HG03108 (cell line): ENCODE measurements around the gene GLTPD2.

ENCODE experiments used
- ATAC-seq: cut with Tn5 transposase; IDR thresholded peaks from one replicate; pipeline ENCODE4 v1.9.1; 2021; ENCODE audit warnings: moderate library complexity; ENCODE audit not compliant: unreplicated experiment

The GLTPD2 gene

DNA sequence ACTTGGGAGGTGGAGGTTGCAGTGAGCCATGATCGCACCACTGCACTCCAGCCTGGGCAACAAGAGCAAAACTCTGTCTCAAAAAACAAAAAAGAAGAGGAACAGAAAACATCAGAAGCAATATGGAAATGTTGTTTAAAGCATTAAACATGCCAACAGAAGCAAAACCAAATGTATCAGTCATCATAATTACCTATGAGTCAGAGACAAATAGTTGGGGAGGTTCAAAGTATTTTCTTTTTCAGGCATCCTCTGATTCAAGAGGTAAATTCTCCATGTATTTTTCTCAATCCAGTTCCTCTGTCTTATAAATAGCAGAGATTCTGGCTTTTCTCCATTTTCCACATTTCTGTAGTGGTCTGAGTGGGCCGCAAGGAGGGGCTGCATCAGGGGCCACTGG lies 19.1 kb upstream of the GLTPD2 start:
- ATAC-seq: no peak

DNA sequence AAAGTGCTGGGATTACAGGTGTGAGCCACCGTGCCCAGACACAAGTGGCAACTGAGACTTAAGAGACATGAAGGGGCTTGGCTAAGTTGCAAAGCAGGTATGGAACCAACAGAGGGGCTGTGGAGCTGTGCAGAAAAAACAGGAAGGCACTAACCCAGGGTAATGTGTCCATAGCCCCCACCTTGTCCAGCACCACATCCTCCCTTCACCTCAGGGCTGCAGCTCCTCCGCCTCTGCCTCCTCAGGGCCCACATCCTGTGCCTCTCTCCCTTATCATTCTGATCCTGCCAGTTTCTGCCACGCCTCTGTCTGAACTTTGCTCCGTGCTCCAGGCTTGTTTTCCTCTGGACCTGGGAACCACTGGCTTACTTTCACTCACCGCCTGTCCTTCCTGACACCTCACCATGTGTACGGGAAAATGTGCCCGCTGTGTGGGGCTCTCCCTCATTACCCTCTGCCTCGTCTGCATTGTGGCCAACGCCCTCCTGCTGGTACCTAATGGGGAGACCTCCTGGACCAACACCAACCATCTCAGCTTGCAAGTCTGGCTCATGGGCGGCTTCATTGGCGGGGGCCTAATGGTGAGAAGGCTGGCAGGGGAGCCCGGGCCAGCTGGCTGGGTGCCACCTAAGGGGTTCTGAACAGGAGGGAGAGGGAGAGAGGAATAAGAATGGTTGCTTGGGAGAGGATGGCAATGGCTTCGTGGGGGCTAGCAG lies 17.1 kb upstream of the GLTPD2 start, which contains the start of gene TM4SF5:
TSS of gene TM4SF5 (plus strand) at position 368 of the 716 bp plus-strand sequence. CDS start at position 405, 37 bp downstream.
- ATAC-seq: no peak

DNA sequence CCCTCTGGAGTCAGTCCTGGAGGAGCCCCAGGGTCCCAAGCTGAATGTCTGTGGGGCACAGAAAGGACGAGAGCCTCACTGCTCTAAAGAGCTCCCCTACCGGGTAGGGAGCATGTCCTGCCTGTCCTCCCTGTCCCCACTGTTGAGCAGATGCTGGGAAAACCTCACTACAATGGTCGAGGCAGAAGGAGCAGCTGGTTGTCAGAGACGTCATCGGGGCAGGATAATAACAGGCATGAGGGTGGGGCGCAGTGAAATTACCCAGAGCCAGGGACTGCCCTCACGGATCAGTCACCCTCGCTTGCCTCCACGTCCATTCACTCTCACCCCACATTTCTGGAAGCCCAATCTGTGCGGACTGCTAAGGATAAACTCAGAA lies 16.5 kb upstream of the GLTPD2 start:
- ATAC-seq: no peak

DNA sequence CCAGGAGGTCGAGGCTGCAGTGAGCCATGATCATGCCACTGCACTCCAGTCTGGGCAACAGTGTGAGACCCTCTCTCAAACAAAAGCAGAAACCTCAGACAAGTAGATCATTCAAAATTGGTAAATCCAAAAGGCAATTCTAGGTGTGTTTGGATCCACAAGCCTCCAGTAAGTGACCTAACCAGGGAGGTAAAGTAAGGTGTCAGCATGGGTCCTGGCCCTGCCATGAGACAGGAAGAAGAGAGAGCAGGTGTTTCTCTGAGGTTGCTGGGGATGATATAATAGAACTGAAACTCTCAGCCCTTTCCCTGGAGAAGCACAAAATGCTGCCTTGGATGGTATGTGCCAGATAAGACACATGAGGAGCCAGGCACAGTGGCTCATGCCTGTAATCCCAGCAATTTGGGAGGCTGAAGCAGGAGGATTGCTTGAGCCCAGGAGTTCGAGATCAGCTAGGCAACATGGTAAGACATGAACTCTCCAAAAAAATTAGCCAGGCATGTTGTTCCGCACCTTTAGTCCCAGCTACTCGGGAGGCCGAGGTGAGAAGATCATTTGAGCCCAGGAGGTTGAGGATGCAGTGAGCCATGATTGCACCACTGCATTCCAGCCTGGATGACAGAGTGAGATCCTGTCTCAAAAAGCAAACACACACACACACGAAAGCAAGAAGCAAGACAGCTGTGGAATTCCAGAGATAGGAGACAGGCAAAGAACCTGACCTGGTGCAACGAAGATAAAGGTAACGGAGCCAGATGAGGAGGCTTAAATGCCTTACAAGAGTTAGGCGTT lies 10.6 kb upstream of the GLTPD2 start:
- no peak for ATAC-seq

DNA sequence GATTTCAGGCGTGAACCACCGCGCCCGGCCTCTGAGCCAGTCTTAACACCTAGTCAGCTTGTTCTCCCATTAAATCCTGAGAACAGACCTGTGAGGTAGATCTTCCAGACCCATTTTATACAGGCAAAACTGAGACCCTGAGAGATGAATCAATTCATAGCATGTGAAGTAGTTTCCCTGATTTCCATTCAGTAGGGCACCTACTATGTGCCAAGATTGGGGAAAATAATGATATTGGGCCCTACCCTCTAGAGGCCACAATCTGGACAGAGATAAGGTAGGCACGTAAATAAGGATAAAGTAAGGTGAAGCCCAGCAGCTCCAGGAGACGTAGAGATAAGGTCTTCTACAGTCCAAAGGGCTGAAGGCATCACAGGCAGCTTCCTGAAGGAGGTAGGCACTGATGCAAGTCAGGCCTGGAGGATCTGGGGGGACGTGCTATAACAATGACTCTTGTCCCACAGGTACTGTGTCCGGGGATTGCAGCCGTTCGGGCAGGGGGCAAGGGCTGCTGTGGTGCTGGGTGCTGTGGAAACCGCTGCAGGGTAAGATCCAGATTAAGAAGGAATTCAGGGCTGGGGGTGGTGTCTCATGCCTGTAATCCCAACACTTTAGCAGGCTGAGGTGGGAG lies 8.3 kb upstream of the GLTPD2 start:
- no peak for ATAC-seq

DNA sequence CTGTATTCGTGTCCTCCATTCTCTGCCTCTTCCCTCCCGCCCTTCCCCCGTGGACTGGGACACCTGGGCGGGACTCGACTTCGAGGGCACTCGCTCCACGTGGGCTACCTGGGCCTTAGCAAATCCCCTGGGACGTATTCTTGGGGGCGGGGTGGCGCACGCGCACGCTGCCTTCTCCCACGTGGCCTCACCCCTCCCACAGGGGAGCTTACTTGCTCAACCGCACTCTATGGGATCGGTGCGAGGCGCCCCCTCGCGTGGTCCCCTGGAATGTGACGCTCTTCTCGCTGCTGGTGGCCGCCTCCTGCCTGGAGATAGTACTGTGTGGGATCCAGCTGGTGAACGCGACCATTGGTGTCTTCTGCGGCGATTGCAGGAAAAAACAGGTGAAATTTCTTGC lies 6.1 kb upstream of the GLTPD2 start:
- no peak for ATAC-seq

DNA sequence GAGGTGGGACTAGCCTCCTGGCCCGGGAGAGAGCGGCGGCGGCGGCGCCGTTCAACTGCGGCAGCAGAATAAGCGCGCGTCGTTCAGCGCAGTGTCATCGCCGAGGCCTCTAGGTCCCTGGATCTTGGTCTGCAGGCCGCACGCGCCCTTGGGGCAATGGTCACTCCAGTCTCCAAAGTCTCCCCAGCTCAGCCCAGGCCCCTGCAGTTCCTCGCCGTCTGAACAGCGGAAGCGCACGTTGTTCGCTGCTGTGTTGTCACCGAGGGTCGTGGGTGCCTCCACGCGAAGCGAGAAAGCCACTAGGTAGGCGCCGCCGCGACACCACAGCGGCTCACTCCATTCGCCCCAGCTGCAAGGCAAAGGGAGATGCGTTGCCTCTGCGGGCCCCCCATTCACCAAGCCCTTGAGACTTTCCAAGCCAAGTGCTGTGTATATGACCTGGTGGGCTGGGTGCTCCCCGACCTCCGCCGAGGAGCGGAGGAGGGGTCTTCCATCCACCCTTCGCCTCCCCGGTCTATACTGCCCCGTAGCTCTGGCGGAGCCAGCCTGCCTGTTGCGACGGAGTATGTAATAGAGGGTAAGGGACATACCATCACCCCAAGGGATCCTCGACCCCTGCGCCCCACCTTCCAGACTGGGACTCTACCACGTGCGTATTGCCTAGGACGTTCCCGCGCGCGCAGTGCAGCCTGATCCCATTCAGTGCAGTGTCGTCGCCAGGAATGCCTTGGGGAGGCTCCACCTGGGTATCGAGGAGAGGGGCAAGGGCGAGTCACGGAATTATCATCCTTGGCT lies 3.3 kb upstream of the GLTPD2 start:
- no peak for ATAC-seq

DNA sequence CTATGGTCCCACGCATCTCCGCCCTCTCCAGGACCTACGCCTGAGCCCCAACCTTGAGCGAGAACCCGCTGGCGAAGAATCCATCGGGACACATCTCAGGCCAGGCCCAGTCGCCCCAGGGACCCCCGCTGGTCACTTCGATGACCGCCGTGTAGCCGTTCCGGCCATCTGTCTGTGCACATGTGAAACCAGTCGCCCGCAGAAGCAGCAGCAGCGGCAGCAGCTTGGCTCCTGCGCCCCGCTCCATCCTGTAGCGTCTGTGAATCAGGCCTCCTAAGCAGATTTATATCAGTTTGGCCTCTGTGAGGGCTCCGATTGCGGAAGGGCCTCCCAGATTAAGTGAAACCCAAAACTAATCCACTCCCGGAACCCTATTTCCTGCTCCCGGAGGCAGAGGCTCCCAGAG lies 2.7 kb upstream of the GLTPD2 start, which contains the start of gene VMO1:
TSS of gene VMO1 (minus strand) at position 259 of the 406 bp plus-strand sequence. CDS start at position 247, 12 bp downstream.
- no peak for ATAC-seq

DNA sequence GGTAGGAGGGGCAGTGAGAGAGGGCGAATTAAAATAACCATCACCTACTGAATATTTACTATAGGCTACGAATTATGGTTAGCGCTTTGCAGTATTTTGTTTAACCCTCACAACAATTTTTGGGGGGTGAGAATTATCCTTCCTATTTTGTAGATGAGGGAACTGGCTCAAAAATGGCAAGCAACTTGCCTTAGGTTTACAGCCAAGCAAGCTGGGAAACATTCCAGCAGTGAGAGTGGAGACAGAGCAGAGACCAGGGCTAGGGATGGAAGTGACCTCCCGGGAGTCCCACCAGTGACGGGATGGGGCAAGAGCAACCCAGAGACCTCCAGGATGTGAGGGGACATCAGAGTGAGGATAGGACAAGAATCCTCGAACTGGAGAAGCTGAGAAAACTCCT lies 2.2 kb upstream of the GLTPD2 start:
- ATAC-seq: no peak

DNA sequence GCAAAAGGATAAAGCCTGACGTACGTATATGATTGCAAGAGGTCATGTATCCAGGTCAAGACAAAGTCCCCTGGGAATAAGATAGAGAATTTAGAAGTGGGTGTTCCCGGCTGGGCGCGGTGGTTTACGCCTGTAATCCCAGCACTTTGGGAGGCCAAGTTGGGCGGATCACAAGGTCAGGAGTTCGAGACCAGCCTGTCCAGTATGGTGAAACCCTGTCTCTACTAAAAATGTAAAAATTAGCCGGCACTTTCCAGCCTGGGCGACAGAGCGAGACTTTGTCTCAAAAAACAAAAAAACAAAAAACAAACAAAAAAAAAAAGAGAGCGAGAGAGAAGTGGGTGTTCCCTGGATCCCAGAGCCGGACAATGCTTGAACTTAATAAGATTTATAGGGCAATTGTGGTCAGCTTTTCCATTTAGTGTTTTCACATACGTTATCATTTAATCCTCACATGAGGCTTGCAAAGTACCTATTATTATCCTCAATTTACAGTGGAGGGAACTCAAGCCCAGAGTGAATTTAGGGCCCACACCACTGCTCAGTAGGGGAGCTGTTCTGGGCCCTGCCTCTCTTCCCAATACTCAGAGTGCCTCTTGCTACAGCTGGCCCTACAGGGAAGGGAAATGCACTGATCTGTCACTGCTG lies 481 bp upstream of the GLTPD2 start:
- no peak for ATAC-seq

DNA sequence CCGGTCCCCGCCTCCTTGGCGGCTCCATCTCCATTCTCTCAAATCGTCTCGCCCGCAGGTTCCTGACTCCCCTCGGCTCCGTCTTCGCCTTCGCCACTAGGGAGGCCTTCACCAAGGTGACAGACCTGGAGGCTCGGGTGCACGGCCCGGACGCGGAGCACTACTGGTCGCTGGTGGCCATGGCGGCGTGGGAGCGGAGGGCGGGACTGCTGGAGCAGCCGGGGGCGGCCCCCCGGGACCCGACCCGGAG lies 862 bp downstream of the GLTPD2 start:
- ATAC-seq: no peak

DNA sequence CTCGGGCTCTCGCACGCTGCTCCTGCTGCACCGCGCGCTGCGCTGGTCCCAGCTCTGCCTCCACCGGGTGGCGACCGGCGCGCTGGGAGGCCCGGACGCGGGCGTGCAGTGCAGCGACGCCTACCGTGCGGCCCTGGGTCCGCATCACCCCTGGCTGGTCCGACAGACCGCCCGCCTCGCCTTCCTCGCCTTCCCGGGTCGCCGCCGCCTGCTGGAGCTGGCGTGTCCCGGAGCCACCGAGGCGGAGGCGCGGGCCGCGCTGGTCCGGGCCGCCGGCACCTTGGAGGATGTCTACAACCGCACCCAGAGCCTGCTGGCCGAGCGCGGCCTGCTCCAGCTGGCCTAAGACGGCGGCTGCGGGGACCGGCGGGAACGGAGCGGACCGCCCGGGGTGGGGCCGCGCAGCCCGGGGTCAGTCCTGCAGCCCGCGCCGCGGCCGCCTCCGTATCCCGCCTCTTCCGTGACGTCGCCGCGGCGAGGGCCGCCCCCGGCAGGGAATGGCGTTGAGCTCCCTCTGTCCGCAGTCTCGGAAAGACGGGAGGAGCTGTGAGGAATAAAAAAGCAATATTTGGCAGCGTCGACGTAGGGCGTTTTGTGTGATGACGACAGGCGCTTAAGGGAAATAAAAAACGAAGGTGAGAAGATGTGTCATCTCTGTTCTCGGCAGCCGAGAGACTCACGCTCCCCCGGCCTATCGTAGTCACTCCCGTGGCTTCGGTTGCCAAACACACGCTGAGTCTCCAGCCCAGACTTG lies 1.4 kb downstream of the GLTPD2 start:
- peak; percentile 83 for ATAC-seq

DNA sequence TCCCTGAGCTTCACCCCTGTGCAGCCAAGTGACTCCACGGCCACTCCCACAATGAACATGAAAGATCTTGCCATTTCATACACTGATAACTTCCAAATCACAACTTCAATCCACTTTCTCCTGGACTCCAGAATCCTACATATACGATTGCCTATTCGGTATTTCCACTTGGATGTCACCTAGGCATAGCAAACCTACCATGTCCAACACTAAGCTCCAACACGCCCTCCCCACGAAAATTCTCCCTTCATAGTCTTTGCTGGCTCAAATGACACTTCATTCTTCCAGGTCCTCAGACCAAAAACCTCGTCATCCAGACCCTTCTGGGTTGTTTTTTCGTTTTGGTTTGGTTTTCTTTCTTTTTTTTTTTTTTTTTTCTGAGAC lies 1.9 kb downstream of the GLTPD2 start:
- ATAC-seq: no peak

DNA sequence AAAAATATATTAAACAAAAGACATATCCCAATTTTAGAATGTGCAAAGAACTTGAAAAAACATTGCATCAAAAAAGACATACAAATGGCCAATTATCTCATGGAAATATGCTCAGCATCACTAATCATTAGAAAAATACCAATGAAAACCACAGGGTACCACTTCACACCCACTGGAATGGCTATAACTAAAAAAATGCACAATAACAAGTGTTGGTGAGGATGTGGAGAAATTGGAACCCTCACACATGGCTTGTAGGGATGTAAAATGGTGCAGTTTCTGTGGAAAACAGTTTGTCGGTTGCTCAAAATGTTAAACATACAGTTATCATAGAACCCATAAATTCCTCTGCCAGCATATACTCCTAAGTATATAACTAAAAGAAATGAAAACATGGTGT lies 6.4 kb downstream of the GLTPD2 start:
- no peak for ATAC-seq

DNA sequence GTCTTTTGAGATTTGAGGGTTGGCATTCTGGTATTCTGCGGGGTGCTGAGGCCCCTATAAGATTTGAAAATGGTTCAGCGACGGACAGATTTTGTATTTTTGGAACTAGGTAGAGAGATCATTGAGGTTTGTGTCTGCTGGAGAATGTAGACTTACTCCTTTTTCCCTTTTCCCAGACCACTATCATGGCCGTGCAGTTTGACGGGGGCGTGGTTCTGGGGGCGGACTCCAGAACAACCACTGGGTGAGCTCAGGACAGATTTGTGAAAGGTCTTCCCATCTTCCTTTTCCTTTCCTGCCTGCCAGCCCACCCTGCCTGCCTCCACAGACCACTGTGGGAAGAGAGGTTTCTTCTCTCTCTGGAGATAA lies 7.8 kb downstream of the GLTPD2 start:
- ATAC-seq: no peak

DNA sequence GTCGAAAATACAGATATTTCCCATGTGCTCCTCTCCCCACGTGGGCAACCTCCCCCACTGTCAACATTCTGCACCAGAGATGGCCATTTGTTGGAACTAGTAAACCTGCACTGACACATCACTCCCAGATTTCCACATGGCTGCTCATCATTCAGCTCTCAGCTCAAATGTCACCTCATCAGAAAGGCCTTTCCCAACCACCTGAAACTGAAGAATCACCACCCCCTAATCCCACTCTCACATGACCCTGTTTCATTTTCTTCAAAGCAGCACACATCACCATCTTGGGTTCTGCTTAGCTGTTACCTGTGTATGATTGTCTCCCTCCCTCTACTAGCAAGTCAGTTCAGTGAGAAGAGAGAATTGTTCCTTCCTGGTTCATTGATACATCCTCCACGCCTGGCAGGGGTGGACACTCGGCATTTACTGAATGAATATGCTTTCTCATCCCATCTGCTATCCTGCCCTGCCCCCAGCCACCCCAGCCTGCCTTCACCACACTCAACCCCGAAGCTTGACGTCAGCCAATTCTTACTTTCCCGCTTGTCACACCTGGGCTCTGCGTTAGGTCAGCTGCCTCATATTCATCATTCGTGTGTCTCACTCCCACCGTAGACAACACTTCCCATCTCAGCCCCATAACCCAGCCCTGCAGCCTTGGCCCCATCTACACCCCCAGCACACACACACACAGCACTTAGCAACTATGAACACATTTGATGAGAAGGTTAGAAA lies 11.9 kb downstream of the GLTPD2 start:
- no peak for ATAC-seq

DNA sequence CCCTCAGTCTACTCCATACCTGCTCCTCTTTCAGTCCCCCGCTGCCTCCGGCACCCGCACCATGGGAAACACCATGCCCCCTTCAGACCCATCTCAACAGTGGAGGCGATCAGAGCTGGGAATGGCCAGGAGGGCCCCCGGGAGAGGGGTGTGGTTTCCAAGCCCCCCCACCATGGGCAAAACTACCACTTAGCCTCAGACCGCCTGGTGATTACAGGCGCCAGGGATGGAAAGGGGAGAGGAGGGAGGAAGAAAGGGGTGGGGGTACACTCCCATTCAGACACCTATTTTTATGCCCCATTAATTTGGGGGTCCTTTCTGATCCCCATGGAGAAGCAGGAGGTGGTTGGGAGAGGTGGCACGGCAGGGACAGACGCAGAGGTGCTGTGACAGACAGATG lies 13.5 kb downstream of the GLTPD2 start, which contains the start of gene C17orf114:
TSS of gene C17orf114 (minus strand) at position 101 of the 400 bp plus-strand sequence.
- ATAC-seq: no peak

DNA sequence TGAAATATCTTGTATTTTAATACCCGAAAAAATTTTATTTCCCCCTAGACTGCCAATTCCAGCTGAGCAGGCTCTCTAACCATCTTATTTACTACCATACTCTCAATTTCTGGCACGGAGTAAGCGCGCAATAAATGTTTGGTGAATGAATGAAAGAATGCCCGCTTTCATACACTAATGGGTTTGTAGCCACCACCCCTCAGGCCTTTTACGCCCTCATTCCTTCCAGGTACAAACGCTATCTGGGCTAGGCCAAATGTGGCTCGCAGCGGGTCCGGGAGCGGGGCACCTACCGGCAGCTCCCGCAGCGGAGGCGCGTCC lies 17.7 kb downstream of the GLTPD2 start:
- ATAC-seq: no peak

DNA sequence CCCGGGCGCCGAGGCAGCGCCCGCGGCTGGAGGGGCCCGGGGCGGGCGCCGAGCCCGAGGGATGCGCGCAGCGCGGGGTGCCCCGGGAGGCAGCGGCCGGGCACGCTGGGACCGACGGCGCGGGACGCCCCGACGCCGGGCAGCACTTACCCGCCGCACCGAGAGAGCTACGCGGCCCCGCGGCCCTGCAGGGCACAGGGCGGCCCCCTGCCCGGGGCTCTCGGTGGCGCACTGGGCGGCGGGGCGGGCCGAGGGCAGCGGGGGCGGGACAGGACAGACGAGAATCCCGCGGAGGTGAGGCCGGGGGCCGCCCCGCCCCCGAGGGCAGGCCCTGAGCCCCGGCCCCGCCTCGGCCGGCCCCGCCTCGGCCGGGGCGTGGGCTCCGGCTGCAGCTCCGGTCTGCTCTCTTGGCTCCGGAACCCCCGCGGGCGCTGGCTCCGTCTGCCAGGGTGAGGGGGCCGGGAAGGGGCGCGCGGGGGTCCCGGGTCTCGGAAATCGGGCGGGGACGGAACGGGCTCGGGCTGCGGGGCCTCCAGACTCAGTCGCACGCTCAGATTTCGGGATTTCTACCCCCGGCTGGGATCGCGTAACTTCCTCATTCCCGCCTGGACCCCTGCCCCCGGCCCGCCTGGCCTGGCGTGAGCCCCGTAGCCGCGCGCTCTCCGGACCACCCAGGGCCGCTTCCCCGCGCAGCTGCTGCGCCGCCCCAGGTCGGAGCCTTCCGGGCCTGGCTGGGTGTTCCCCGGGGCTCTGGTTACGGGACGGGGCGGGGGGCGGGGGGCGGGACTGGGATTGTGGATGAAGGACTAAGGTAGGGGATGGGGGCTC lies 18.2 kb downstream of the GLTPD2 start, which contains the start of gene PLD2:
TSS of gene PLD2 (plus strand) at position 376 of the 828 bp plus-strand sequence. CDS start 621 bp downstream, outside the sequence.
- ATAC-seq: peak; percentile 97
